Placental epithelial cell (primary cell): Measurements from ENCODE around the gene IFNA14. TPM values are rescaled to one million over a fixed set of nuclear protein-coding genes. Genes with fewer than 3 reads are reported as not detected.

Source experiments
- total RNA-seq: library from RNA; depleted of rRNA; stranded (reverse); fragments of >200 nt; gene quantifications from 2 replicates; pipeline ENCODE4 v1.2.3, GENCODE V29; 2012

Gene IFNA14
- not detected in 2 replicates for total RNA-seq

DNA sequence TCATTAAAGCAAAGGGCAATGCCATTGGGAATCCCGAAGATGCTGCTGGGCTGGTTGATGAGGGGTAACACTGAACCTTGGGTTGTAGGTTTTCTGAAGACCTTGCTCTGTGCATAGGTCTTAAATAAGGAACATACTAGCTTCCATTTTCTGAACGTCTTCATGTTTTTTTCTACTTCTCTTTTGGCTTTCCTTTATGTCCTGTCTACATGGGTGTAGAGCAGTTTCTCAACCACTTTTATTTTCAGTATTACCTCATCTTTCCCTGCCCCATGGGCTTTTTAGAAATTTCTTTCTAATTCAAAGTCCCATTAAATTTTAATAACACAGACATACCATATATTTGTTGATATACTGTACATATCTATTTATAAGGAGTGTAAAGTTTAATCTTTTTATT, at the start of gene IFNA14:
Gene IFNA14 (minus strand): TSS at position 95 of the 400 bp plus-strand sequence. CDS start 70 bp downstream, at position 25.

GRCh38 chr9:21228122-21228521, 11.7 kb downstream of the IFNA14 start, which contains the start of gene IFNA17:
TSS of gene IFNA17 (minus strand) at chr9:21228222. CDS start at chr9:21228173, 49 bp downstream.

DNA sequence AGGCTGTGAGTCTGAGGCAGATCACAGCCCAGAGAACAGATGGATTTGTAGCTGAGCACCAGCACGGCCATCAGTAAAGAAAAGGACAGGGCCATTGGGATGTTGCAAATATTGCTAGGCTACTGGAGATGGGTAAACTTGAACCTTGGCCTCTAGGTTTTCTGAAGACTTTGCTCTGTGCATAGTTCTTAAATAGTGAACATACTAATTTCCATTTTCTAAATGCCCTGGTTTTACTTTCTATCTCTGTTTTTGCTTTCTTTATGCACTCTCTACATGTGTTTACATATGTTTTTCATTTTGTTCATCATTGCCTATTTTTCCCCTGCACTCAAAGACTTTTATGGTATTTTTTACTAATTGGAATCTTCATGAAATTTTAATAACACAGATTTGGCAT, 22.6 kb downstream of the IFNA14 start, which contains the start of gene IFNA16:
Gene IFNA16 (minus strand): TSS at position 101 of the 400 bp plus-strand sequence. CDS start 6 bp downstream, at position 95.

GRCh38 chr9:21207043-21207442, 32.8 kb downstream of the IFNA14 start, which contains the start of gene IFNA10:
TSS of gene IFNA10 (minus strand) at chr9:21207143. CDS start at chr9:21207097, 46 bp downstream.

GRCh38 chr9:21202105-21202504, 37.7 kb downstream of the IFNA14 start, which contains the start of gene IFNA7:
TSS of gene IFNA7 (minus strand) at chr9:21202205. CDS start at chr9:21202165, 40 bp downstream.

Other genes with a start within 250 kb of the IFNA14 start
- 25.9 and 30.0 TPM in 2 replicates for gene HACD4, start 208.4 kb downstream of the IFNA14 start, total RNA-seq
- gene IFNB1, start 162.1 kb downstream of the IFNA14 start, total RNA-seq = not detected in 2 replicates
- not detected in 2 replicates for gene IFNW1, start 98.2 kb downstream of the IFNA14 start, total RNA-seq
- not detected in 2 replicates for gene IFNA21, start 73.3 kb downstream of the IFNA14 start, total RNA-seq
- gene IFNA4, start 52.4 kb downstream of the IFNA14 start, total RNA-seq = not detected in 2 replicates
- not detected in 2 replicates for gene IFNA7, start 37.8 kb downstream of the IFNA14 start, total RNA-seq
- not detected in 2 replicates for gene IFNA10, start 32.9 kb downstream of the IFNA14 start, total RNA-seq
- gene IFNA16, start 22.7 kb downstream of the IFNA14 start, total RNA-seq = not detected in 2 replicates
- not detected in 2 replicates for gene IFNA17, start 11.8 kb downstream of the IFNA14 start, total RNA-seq
- gene IFNA5, start 65.3 kb upstream of the IFNA14 start, total RNA-seq = not detected in 2 replicates
- 34.2 and 43.8 TPM in 2 replicates for gene KLHL9, start 95.4 kb upstream of the IFNA14 start, total RNA-seq
- gene IFNA6, start 110.9 kb upstream of the IFNA14 start, total RNA-seq = not detected in 2 replicates
- gene IFNA13, start 128.1 kb upstream of the IFNA14 start, total RNA-seq = under 0.01 TPM in 1 of 2 replicates, not detected in the other
- not detected in 2 replicates for gene IFNA2, start 145.4 kb upstream of the IFNA14 start, total RNA-seq
- not detected in 2 replicates for gene IFNA8, start 169.1 kb upstream of the IFNA14 start, total RNA-seq
- gene IFNA1, start 200.4 kb upstream of the IFNA14 start, total RNA-seq = not detected in 2 replicates
- gene IFNE, start 242.3 kb upstream of the IFNA14 start, total RNA-seq = 0.11 and 0.79 TPM in 2 replicates